Activated T-cell treated with anti-CD3 and anti-CD28 coated beads, Interleukin-2, amount 50 U/mL, for 72 hours (primary cell): Measurements from ENCODE around the gene SLX4. TPM values are rescaled to one million over a fixed set of nuclear protein-coding genes. Genes with fewer than 3 reads are reported as not detected.
A peak's percentile ranks its signal among the peaks of the same experiment; 100 is the strongest.

Source experiments
- ATAC-seq, 2 donors: fragments of 150-1000 bp; cut with Tn5 transposase; replicated peaks in 1 of 2; 2 replicates each; pipeline ENCODE4 v1.10.0; 2021; ENCODE audit warnings: moderate library complexity in 2 of 2, mild to moderate bottlenecking in 1 of 2
- DNase-seq, 2 donors: peaks; one replicate each; pipeline ENCODE4 v3.0.0; 2021 to 2022; ENCODE audit warnings: mixed read lengths in 1 of 2
- H3K27ac Mint-ChIP-seq: one replicate; pipeline ENCODE4 v1.8.0; 2022; ENCODE audit warnings: mild to moderate bottlenecking, moderate library complexity, mixed read lengths
- H3K27me3 Mint-ChIP-seq: one replicate; pipeline ENCODE4 v1.8.0; 2022; ENCODE audit warnings: low read depth, mixed read lengths
- H3K36me3 Mint-ChIP-seq, 2 donors: one replicate each; pipeline ENCODE4 v1.8.0; 2022; ENCODE audit warnings: mixed read lengths in 2 of 2, mild to moderate bottlenecking in 1 of 2; ENCODE audit not compliant: insufficient read depth in 2 of 2
- H3K4me1 Mint-ChIP-seq: one replicate; pipeline ENCODE4 v1.8.0; 2022; ENCODE audit warnings: low read depth, mixed read lengths
- H3K4me3 Mint-ChIP-seq, 2 donors: one replicate each; pipeline ENCODE4 v1.8.0; 2022; ENCODE audit warnings: mild to moderate bottlenecking in 2 of 2, mixed read lengths in 2 of 2, moderate library complexity in 2 of 2
- H3K9me3 Mint-ChIP-seq, 2 donors: one replicate each; pipeline ENCODE4 v1.8.0; 2022; ENCODE audit warnings: mixed read lengths in 2 of 2
- total RNA-seq, 2 donors: library from RNA; stranded (reverse); gene quantifications; one replicate each; pipeline ENCODE4 v1.2.3, GENCODE V29; 2022

SLX4 gene
- total RNA-seq, 2 donors from 2014 or later, result 12.6 to 15.7 TPM

- H3K4me3 Mint-ChIP-seq, result peak overlapping the region; percentile 27 to 69
- no peak overlapping the region for H3K27ac Mint-ChIP-seq
- H3K36me3 Mint-ChIP-seq, result peaks cover 7% of the 10 kb centered on the region in 2 donors
- DNase-seq, result no peak
- peaks cover 54% of the 10 kb centered on the region for H3K4me1 Mint-ChIP-seq
- no peaks in the 10 kb centered on the region for H3K27me3 Mint-ChIP-seq
- no peak for ATAC-seq
- H3K9me3 Mint-ChIP-seq, result no peaks in the 10 kb centered on the region
These were observed 31.6 kb downstream of the SLX4 start for GRCh38 chr16:3579776-3580175.

GRCh38 chr16:3578610-3579551 lies 32.5 kb downstream of the SLX4 start:
- H3K36me3 Mint-ChIP-seq, result peaks cover 7% of the 10 kb centered on the region in 2 donors
- no peaks in the 10 kb centered on the region for H3K27me3 Mint-ChIP-seq
- H3K9me3 Mint-ChIP-seq, result no peaks in the 10 kb centered on the region
- H3K4me3 Mint-ChIP-seq, result peak overlapping the region; percentile 89 to 99
- DNase-seq (peak; percentile 82 to 83), ATAC-seq (peak; percentile 73 to 83)
- peaks cover 58% of the 10 kb centered on the region for H3K4me1 Mint-ChIP-seq
- peak overlapping the region; percentile 93 for H3K27ac Mint-ChIP-seq

GRCh38 chr16:3578121-3578520 lies 33.3 kb downstream of the SLX4 start:
- Mint-ChIP-seq H3K27me3 (no peaks in the 10 kb centered on the region), H3K36me3 (peaks cover 3 to 7% of the 10 kb centered on the region in 2 donors), H3K27ac (peak overlapping the region; percentile 93), H3K9me3 (no peaks in the 10 kb centered on the region), H3K4me1 (peaks cover 58% of the 10 kb centered on the region), H3K4me3 (peak overlapping the region; percentile 89 to 99)
- ATAC-seq (peak; percentile 60 to 66), DNase-seq (peak; percentile 59 to 60)

- Mint-ChIP-seq H3K9me3 (no peaks in the 10 kb centered on the region), H3K4me3 (peak within 1 kb of the TSS; percentile 89 to 99), H3K27me3 (no peaks in the 10 kb centered on the region), H3K27ac (peak within 1 kb of the TSS; percentile 93), H3K36me3 (peaks cover 5 to 7% of the 10 kb centered on the region in 2 donors), H3K4me1 (peaks cover 58% of the 10 kb centered on the region)
- ATAC-seq (peak; percentile 22 to 51), DNase-seq (peak; percentile 61 to 63)
These were observed 34.1 kb downstream of the SLX4 start, which contains the start of gene NLRC3 for GRCh38 chr16:3577302-3577752. Gene NLRC3 (minus strand): TSS chr16:3577403. CDS start chr16:3565036, 12,367 bp downstream.

GRCh38 chr16:3576211-3576610 lies 35.2 kb downstream of the SLX4 start:
- peak; percentile 13 to 28 for ATAC-seq
- peaks cover 58% of the 10 kb centered on the region for H3K4me1 Mint-ChIP-seq

GRCh38 chr16:3575491-3575890 lies 35.9 kb downstream of the SLX4 start:
- peaks cover 57% of the 10 kb centered on the region for H3K4me1 Mint-ChIP-seq
- H3K27ac Mint-ChIP-seq, result peak overlapping the region; percentile 61

More at GRCh38 chr16:3576211-3576610, 35.2 kb downstream of the SLX4 start:
- Mint-ChIP-seq H3K27me3 (no peaks in the 10 kb centered on the region), H3K4me3 (peak overlapping the region; percentile 89 to 99), H3K9me3 (no peaks in the 10 kb centered on the region), H3K36me3 (peaks cover 7 to 8% of the 10 kb centered on the region in 2 donors), H3K27ac (peak overlapping the region; percentile 92)
- DNase-seq, result peak; percentile 43 to 44

GRCh38 chr16:3574195-3574594 lies 37.2 kb downstream of the SLX4 start:
- Mint-ChIP-seq H3K27ac (peak overlapping the region; percentile 54), H3K9me3 (peaks cover 2 to 7% of the 10 kb centered on the region in 2 donors), H3K4me1 (peaks cover 44% of the 10 kb centered on the region), H3K36me3 (peaks cover 15 to 17% of the 10 kb centered on the region in 2 donors), H3K27me3 (no peaks in the 10 kb centered on the region), H3K4me3 (peak overlapping the region in 1 of 2 donors; percentile 99)
- DNase-seq, result no peak
- ATAC-seq, result no peak

More at GRCh38 chr16:3575491-3575890, 35.9 kb downstream of the SLX4 start:
- ATAC-seq, result no peak
- DNase-seq, result no peak
- peaks cover 10 to 13% of the 10 kb centered on the region in 2 donors for H3K36me3 Mint-ChIP-seq
- no peaks in the 10 kb centered on the region for H3K27me3 Mint-ChIP-seq
- peaks cover 0 to 3% of the 10 kb centered on the region in 2 donors for H3K9me3 Mint-ChIP-seq
- H3K4me3 Mint-ChIP-seq, result peak overlapping the region; percentile 89 to 99

GRCh38 chr16:3573146-3573815 lies 38.1 kb downstream of the SLX4 start:
- DNase-seq (no peak), ATAC-seq (no peak)
- H3K4me3 Mint-ChIP-seq, result no peak overlapping the region
- peak overlapping the region; percentile 37 for H3K27ac Mint-ChIP-seq
- H3K27me3 Mint-ChIP-seq, result no peaks in the 10 kb centered on the region
- peaks cover 2 to 7% of the 10 kb centered on the region in 2 donors for H3K9me3 Mint-ChIP-seq
- peaks cover 35% of the 10 kb centered on the region for H3K4me1 Mint-ChIP-seq
- peaks cover 15 to 17% of the 10 kb centered on the region in 2 donors for H3K36me3 Mint-ChIP-seq

GRCh38 chr16:3570420-3571062 lies 40.9 kb downstream of the SLX4 start:
- Mint-ChIP-seq H3K36me3 (peaks cover 10 to 16% of the 10 kb centered on the region in 2 donors), H3K9me3 (peaks cover 2 to 7% of the 10 kb centered on the region in 2 donors), H3K4me1 (peaks cover 12% of the 10 kb centered on the region), H3K27ac (no peak overlapping the region), H3K4me3 (no peak overlapping the region), H3K27me3 (no peaks in the 10 kb centered on the region)
- ATAC-seq, result no peak
- DNase-seq, result no peak

GRCh38 chr16:3569851-3570250 lies 41.6 kb downstream of the SLX4 start:
- no peak overlapping the region for H3K27ac Mint-ChIP-seq

GRCh38 chr16:3566990-3567389 lies 44.4 kb downstream of the SLX4 start:
- H3K36me3 Mint-ChIP-seq, result peaks cover 10 to 18% of the 10 kb centered on the region in 2 donors
- no peak overlapping the region for H3K27ac Mint-ChIP-seq

More at GRCh38 chr16:3569851-3570250, 41.6 kb downstream of the SLX4 start:
- Mint-ChIP-seq H3K4me1 (peaks cover 5% of the 10 kb centered on the region), H3K4me3 (no peak overlapping the region), H3K27me3 (no peaks in the 10 kb centered on the region), H3K9me3 (peaks cover 2 to 7% of the 10 kb centered on the region in 2 donors), H3K36me3 (peaks cover 10 to 20% of the 10 kb centered on the region in 2 donors)
- no peak for DNase-seq
- ATAC-seq, result no peak

GRCh38 chr16:3564889-3565141 lies 46.6 kb downstream of the SLX4 start:
- Mint-ChIP-seq H3K36me3 (peaks cover 0 to 7% of the 10 kb centered on the region in 2 donors), H3K27me3 (no peaks in the 10 kb centered on the region), H3K27ac (no peak overlapping the region), H3K4me1 (no peaks in the 10 kb centered on the region), H3K4me3 (no peak overlapping the region), H3K9me3 (no peaks in the 10 kb centered on the region)
- ATAC-seq (no peak), DNase-seq (no peak)

More at GRCh38 chr16:3566990-3567389, 44.4 kb downstream of the SLX4 start:
- Mint-ChIP-seq H3K27me3 (no peaks in the 10 kb centered on the region), H3K9me3 (peaks cover 2 to 7% of the 10 kb centered on the region in 2 donors), H3K4me1 (no peaks in the 10 kb centered on the region), H3K4me3 (no peak overlapping the region)
- DNase-seq (no peak), ATAC-seq (no peak)
